NCI-H345 treated with DMSO at 0.1 percent for 48 hours (cell line): ENCODE results near the gene TRPT1.
A peak's percentile ranks its signal among the peaks of the same experiment; 100 is the strongest.
"Not testable (repeated sequence)": the region's sequence is repeated elsewhere in the genome, so short reads cannot be mapped to it uniquely, and the experiment has no call there.

Experiments
- DNase-seq: peaks from one replicate; lab custom pipeline; 2025; ENCODE audit not compliant: unreplicated experiment; lab: John Stamatoyannopoulos, UW

TRPT1 gene

GRCh38 chr11:64258946-64259532 lies 33.1 kb upstream of the TRPT1 start:
- DNase-seq, result no peak

- DNase-seq, result no peak
Observed at GRCh38 chr11:64258356-64258755, 32.4 kb upstream of the TRPT1 start.

- DNase-seq, result no peak
Observed at GRCh38 chr11:64256300-64256699, 30.3 kb upstream of the TRPT1 start.

- no peak for DNase-seq
Observed at GRCh38 chr11:64255135-64256128, 29.4 kb upstream of the TRPT1 start.

- DNase-seq, result no peak
Observed at GRCh38 chr11:64254326-64254725, 28.3 kb upstream of the TRPT1 start.

GRCh38 chr11:64253481-64253880 lies 27.5 kb upstream of the TRPT1 start:
- DNase-seq, result no peak

- DNase-seq, result no peak
Observed at GRCh38 chr11:64253043-64253442, 27.1 kb upstream of the TRPT1 start.

- no peak for DNase-seq
Observed at GRCh38 chr11:64252003-64252872, 26.3 kb upstream of the TRPT1 start.

- no peak for DNase-seq
Observed at GRCh38 chr11:64251753-64252002, 25.7 kb upstream of the TRPT1 start.

- no peak for DNase-seq
Observed at GRCh38 chr11:64251016-64251752, 25.2 kb upstream of the TRPT1 start, which contains the start of gene PLCB3. Gene PLCB3 (plus strand): TSS chr11:64251530. CDS start chr11:64251650, 120 bp downstream.

GRCh38 chr11:64250415-64251015 lies 24.5 kb upstream of the TRPT1 start:
- no peak for DNase-seq

- DNase-seq, result no peak
Observed at GRCh38 chr11:64249563-64250414, 23.8 kb upstream of the TRPT1 start.

GRCh38 chr11:64249038-64249437 lies 23.1 kb upstream of the TRPT1 start:
- no peak for DNase-seq

- no peak for DNase-seq
Observed at GRCh38 chr11:64248578-64248977, 22.6 kb upstream of the TRPT1 start.

- no peak for DNase-seq
Observed at GRCh38 chr11:64247729-64248531, 21.9 kb upstream of the TRPT1 start.

- DNase-seq, result peak; percentile 64
Observed at GRCh38 chr11:64246871-64247728, 21.1 kb upstream of the TRPT1 start, which contains the start of gene PPP1R14B. Gene PPP1R14B (minus strand): TSS chr11:64246943. CDS start chr11:64246673, 270 bp downstream.

GRCh38 chr11:64246621-64246870 lies 20.6 kb upstream of the TRPT1 start:
- not testable (repeated sequence) for DNase-seq
